Measurements from ENCODE around the gene GCNT2.

DNA sequence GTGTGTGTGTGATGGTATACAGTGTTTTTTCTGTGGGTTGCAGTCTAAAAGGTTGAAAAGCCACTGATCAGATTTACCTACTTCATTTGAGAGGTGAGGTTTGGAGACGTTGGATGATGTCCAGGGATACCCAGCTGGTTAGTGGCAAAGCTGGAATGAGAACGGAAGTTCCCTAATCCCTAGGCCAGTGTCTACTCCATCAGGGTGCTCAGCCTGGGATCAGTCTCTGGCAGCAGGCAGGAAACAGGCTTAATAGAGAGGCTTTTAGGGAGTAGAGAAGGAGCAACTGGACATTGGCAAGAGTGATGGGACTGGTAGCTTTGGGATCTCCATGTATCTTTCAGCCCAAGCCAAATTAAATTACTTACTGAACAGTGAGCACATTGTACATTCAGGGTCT is 92.6 kb downstream of the GCNT2 start:
- TF ChIP-seq POLR2AphosphoS5 (IDR thresholded peaks at IDR 0.05; ENCODE audit: low read depth, low read length) (no peak), TAF1 (IDR thresholded peaks at IDR 0.05; ENCODE audit: borderline replicate concordance, insufficient read depth, low read length) (no peak)
